Thyroid gland (tissue), 4 donors: ENCODE measurements around the gene EEF1A2.

Experiments used
- POLR2A ChIP-seq, 2 donors: fragments of 450-650 bp; IDR thresholded peaks; one replicate each; pipeline ENCODE4 v1.6.1; 2017; ENCODE audit warnings: antibody characterized with exemption in 2 of 2, mild to moderate bottlenecking in 2 of 2, moderate library complexity in 1 of 2
- TF ChIP-seq, protein P1 (sequence below), 6 experiments: fragments of 200-600 bp in 3 of 6; fragments of 450-650 bp in 3 of 6; sonication (generic) in 3 of 6; IDR thresholded peaks; one replicate each; pipeline ENCODE4 v1.5.1; 2016 to 2019; ENCODE audit warnings: antibody characterized with exemption in 6 of 6, mild to moderate bottlenecking in 2 of 6, inconsistent platforms in 1 of 6, moderate library complexity in 1 of 6

DNA sequence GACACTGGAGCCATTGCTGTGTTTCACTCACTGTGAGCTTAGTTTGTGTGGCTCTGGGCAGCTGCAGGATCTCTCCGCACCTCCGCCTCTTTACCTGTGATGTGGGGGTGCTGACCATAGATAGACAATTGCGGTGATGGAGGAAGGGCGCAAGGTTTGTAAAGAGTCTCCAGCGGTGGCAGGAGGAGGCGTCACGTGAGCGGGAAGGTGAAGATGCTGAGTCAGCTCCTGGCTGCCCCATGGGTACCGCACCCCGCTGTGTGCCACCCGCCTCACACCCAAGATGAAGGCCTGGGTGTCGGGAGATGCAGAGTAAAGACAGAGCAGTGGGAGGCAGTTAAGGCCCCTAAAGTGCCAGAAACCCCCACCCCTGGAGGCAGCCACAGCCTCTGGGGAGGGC lies 17.4 kb downstream of the EEF1A2 start:
- TF ChIP-seq, protein P1, sequence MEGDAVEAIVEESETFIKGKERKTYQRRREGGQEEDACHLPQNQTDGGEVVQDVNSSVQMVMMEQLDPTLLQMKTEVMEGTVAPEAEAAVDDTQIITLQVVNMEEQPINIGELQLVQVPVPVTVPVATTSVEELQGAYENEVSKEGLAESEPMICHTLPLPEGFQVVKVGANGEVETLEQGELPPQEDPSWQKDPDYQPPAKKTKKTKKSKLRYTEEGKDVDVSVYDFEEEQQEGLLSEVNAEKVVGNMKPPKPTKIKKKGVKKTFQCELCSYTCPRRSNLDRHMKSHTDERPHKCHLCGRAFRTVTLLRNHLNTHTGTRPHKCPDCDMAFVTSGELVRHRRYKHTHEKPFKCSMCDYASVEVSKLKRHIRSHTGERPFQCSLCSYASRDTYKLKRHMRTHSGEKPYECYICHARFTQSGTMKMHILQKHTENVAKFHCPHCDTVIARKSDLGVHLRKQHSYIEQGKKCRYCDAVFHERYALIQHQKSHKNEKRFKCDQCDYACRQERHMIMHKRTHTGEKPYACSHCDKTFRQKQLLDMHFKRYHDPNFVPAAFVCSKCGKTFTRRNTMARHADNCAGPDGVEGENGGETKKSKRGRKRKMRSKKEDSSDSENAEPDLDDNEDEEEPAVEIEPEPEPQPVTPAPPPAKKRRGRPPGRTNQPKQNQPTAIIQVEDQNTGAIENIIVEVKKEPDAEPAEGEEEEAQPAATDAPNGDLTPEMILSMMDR (IDR thresholded peaks at IDR 0.05), result no peak
- TF ChIP-seq POLR2A (IDR thresholded peaks at IDR 0.05), result no peak
